GM21447 (cell line): ENCODE data around the gene TIPIN.
"Not testable (repeated sequence)": the region's sequence is repeated elsewhere in the genome, so short reads cannot be mapped to it uniquely, and the experiment has no call there.

Experiments used
- ATAC-seq: cut with Tn5 transposase; IDR thresholded peaks from one replicate; pipeline ENCODE4 v1.9.1; 2021; ENCODE audit not compliant: unreplicated experiment

TIPIN gene

GRCh38 chr15:66356359-66357236, at the start of gene TIPIN:
TIPIN (minus strand) TSS chr15:66356685; CDS start chr15:66352947, 3,738 bp downstream.
- ATAC-seq = peak; percentile 84

- ATAC-seq = no peak
These were observed 49.1 kb upstream of the TIPIN start for GRCh38 chr15:66405615-66406014.

GRCh38 chr15:66405007-66405406, 48.5 kb upstream of the TIPIN start:
- no peak for ATAC-seq

- no peak for ATAC-seq
These were observed 48.0 kb upstream of the TIPIN start for GRCh38 chr15:66404532-66404931.

GRCh38 chr15:66404122-66404521, 47.6 kb upstream of the TIPIN start:
- ATAC-seq = no peak

- ATAC-seq = no peak
These were observed 46.8 kb upstream of the TIPIN start for GRCh38 chr15:66403323-66403722.

GRCh38 chr15:66402761-66403284, 46.3 kb upstream of the TIPIN start:
- ATAC-seq = no peak

- ATAC-seq = peak; percentile 42
These were observed 44.9 kb upstream of the TIPIN start for GRCh38 chr15:66401130-66402021.

- ATAC-seq = no peak
These were observed 43.9 kb upstream of the TIPIN start for GRCh38 chr15:66400351-66400774.

- no peak for ATAC-seq
These were observed 42.8 kb upstream of the TIPIN start for GRCh38 chr15:66399276-66399675.

- no peak for ATAC-seq
These were observed 38.4 kb upstream of the TIPIN start for GRCh38 chr15:66394915-66395314.

GRCh38 chr15:66394472-66394871, 38.0 kb upstream of the TIPIN start:
- ATAC-seq = no peak

- not testable (repeated sequence) for ATAC-seq
These were observed 36.6 kb upstream of the TIPIN start for GRCh38 chr15:66393037-66393436.

GRCh38 chr15:66390678-66391077, 34.2 kb upstream of the TIPIN start:
- peak; percentile 30 for ATAC-seq

GRCh38 chr15:66389859-66390381, 33.4 kb upstream of the TIPIN start:
- no peak for ATAC-seq

GRCh38 chr15:66389098-66389858, 32.8 kb upstream of the TIPIN start:
- no peak for ATAC-seq

- no peak for ATAC-seq
These were observed 32.1 kb upstream of the TIPIN start for GRCh38 chr15:66388576-66388975.

- ATAC-seq = no peak
These were observed 31.5 kb upstream of the TIPIN start for GRCh38 chr15:66388043-66388363.

- ATAC-seq = no peak
These were observed 30.9 kb upstream of the TIPIN start for GRCh38 chr15:66387163-66388042.
